Neural progenitor cell (in vitro differentiated cells): ENCODE results near the gene COG4.

ENCODE experiments used
- CTCF ChIP-seq: fragments of 200-600 bp; sonication (generic); IDR thresholded peaks from 2 replicates; pipeline ENCODE4 v1.5.1; 2017; ENCODE audit warnings: antibody characterized with exemption, mild to moderate bottlenecking
- EZH2 ChIP-seq: fragments of 200-600 bp; sonication (generic); IDR thresholded peaks from 2 replicates; pipeline ENCODE4 v1.6.1; 2017; ENCODE audit warnings: antibody characterized with exemption, mild to moderate bottlenecking, moderate library complexity
- EZH2phosphoT487 ChIP-seq: fragments of 200-600 bp; sonication (generic); IDR thresholded peaks from 2 replicates; pipeline ENCODE4 v1.6.1; 2017; ENCODE audit warnings: antibody characterized with exemption

GRCh38 chr16:70570967-70571570 lies 47.7 kb upstream of the COG4 start:
- TF ChIP-seq CTCF (no peak), EZH2 (no peak), EZH2phosphoT487 (no peak)
